Sigmoid colon (tissue), 4 donors: Measurements from ENCODE around the gene NEU2.

ENCODE experiments used
- EP300 ChIP-seq, 4 donors: sonication (generic); formaldehyde crosslinking; IDR thresholded peaks; one replicate each; pipeline ENCODE4 v1.6.1; 2017; ENCODE audit warnings: antibody characterized with exemption in 4 of 4
- POLR2A ChIP-seq, 2 donors: fragments of 450-650 bp; IDR thresholded peaks; one replicate each; pipeline ENCODE4 v1.6.1; 2016; ENCODE audit warnings: antibody characterized with exemption in 2 of 2, mild to moderate bottlenecking in 2 of 2, moderate library complexity in 2 of 2
- POLR2AphosphoS5 ChIP-seq, 4 donors: sonication (generic); formaldehyde crosslinking; IDR thresholded peaks; one replicate each; pipeline ENCODE4 v1.6.1; 2017; ENCODE audit warnings: antibody characterized with exemption in 4 of 4
- TF ChIP-seq, protein P1 (sequence below), 4 experiments: fragments of 450-650 bp in 3 of 4; fragments of 200-600 bp in 1 of 4; IDR thresholded peaks; one replicate each; pipeline ENCODE4 v1.5.1; 2016 to 2019; ENCODE audit warnings: antibody characterized with exemption in 4 of 4, mild to moderate bottlenecking in 3 of 4, moderate library complexity in 2 of 4

DNA sequence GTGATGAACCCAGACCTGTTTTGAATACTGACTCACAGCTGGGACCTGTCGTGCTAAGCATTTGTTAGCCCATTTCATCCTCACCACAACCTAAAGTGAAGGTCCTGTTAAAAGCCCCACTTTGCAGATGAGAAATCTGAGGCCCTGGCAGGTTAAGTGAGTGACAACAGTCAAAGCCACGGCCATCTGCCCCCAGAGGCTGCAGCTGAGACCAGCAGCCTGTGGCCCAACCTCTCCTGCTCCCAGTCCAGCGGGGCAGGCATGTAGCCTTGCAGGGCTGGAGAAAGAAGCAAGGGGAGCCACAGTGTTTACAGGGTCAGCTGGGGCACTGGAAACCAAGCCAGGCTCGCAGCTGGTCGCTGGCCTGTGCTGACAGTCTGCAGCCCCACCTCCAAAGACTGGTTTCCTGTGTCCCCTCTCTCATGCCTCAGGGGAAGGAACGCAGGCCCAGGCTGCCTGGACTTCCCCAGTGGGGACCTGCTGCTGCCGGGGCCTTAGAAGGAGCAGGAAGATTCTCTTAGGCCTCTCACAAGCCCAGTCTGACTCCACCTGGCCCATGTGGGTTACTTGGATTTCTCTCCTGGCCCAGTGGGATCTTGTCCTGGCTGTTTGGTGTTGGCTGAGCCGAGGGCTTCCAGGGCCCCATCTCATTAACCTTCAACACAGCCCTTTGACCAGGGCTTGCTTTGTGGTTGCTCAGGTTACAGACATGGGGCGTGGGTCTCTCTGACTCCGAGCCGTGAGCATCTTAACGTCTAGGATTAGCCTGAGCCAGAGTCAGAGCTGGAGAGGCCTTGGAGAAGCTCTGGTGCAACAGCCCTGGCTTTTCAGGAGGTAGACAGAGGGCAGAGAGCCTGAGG lies 29.3 kb downstream of the NEU2 start:
- no peak for TF ChIP-seq POLR2A (IDR thresholded peaks at IDR 0.05)
- TF ChIP-seq, protein P1, sequence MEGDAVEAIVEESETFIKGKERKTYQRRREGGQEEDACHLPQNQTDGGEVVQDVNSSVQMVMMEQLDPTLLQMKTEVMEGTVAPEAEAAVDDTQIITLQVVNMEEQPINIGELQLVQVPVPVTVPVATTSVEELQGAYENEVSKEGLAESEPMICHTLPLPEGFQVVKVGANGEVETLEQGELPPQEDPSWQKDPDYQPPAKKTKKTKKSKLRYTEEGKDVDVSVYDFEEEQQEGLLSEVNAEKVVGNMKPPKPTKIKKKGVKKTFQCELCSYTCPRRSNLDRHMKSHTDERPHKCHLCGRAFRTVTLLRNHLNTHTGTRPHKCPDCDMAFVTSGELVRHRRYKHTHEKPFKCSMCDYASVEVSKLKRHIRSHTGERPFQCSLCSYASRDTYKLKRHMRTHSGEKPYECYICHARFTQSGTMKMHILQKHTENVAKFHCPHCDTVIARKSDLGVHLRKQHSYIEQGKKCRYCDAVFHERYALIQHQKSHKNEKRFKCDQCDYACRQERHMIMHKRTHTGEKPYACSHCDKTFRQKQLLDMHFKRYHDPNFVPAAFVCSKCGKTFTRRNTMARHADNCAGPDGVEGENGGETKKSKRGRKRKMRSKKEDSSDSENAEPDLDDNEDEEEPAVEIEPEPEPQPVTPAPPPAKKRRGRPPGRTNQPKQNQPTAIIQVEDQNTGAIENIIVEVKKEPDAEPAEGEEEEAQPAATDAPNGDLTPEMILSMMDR (IDR thresholded peaks at IDR 0.05): no peak
- no peak for TF ChIP-seq EP300 (IDR thresholded peaks at IDR 0.05)
- TF ChIP-seq POLR2AphosphoS5 (IDR thresholded peaks at IDR 0.05): peak in 2 of 4 donors; percentile 7 to 40
